GM19455 (cell line): Measurements from ENCODE around the gene TSN.

Source experiments
- ATAC-seq: cut with Tn5 transposase; IDR thresholded peaks from one replicate; pipeline ENCODE4 v1.9.1; 2021; ENCODE audit not compliant: unreplicated experiment

Gene TSN

GRCh38 chr2:121741450-121741849 is 14.0 kb upstream of the TSN start:
- no peak for ATAC-seq

GRCh38 chr2:121746071-121746578 is 9.3 kb upstream of the TSN start:
- ATAC-seq: no peak

DNA sequence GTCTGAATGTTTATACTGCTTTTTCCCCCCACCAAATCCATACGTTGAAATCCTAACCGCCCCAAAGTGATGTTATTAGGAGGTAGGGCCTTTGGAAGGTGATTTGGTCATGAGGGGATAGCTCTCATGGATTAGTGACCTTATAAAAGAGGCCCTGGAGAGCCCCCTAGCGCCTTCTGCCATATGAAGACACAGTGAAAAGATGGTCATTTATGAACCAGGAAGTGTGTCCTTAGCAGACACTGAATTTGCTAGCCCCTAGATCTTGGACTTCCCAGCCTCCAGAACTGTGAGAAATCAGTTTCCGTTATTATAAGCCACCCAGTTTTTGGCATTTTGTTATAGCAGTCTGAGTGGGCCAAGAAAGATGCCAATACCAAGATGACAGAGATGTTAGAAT is 7.2 kb upstream of the TSN start:
- peak; percentile 76 for ATAC-seq

DNA sequence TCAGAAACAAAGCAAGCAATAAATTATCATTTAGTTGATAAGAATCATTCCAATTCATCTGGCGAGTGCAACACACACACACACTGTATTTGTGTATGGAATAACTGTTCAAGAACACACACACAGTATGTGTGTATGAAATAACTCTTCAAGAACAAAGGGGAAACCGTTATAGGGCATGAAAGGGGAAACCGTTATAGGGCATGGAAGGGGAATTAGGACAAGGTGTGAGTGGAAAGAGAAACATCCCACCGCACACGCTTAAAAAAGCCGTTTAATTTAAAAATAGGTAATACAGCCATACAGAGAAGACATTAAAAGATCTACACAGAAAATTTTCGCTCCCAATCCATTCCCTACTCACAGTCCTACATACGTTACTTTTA is 607 bp upstream of the TSN start:
- no peak for ATAC-seq

DNA sequence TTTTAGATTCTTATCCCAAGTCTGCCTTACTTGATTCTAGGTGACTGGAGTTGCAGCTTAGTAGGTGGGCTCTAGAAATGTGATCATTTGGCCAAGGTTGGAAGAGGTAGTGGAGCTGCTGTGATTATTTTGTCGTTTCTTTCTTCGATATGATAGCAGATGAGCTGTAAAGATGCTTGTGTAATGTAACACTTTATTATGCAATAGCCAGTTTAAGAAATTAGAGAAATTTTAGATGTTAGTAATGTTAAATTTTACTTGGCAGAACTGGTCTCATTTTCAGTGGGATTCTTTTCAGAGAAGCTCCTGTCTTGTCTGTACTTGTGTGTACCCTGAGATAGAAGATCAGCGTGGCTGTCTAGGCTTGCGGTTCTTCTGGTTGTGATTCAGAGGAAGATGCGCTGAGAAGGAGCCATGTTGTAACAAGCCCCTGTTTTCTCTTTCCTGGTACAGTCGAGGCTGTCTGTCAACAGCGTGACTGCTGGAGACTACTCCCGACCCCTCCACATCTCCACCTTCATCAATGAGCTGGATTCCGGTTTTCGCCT is 9.3 kb downstream of the TSN start:
- ATAC-seq: no peak

GRCh38 chr2:121766624-121767023 is 11.2 kb downstream of the TSN start:
- ATAC-seq: no peak

DNA sequence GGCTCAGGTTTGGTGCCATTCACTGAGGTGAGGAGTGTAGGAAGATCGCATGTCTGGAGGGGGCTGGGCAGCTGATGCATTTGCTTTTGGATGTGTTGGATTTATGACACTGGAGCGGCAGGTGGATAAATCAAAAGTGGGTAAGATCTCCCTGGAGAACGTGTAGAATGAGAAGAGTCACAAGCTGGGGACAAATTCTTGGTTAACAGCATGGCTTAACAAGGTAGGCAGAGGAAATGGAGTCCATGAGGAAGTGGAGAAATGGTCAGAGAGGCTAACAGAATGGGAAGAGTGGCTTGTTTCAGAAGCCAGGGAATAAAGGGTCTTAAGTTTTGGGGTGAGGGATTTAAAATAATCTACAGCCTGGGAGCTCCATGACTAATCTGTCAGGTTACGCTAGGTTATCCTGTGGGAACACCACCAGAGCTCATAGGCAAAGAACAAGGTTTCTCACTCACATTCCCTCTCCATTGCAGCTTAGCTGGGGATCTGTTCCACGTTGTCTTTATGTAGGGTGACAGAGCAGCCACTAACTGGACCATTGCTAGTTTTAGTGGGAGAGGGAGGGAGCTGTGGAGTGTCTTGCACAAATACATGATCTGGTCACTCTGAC is 12.8 kb downstream of the TSN start:
- no peak for ATAC-seq

DNA sequence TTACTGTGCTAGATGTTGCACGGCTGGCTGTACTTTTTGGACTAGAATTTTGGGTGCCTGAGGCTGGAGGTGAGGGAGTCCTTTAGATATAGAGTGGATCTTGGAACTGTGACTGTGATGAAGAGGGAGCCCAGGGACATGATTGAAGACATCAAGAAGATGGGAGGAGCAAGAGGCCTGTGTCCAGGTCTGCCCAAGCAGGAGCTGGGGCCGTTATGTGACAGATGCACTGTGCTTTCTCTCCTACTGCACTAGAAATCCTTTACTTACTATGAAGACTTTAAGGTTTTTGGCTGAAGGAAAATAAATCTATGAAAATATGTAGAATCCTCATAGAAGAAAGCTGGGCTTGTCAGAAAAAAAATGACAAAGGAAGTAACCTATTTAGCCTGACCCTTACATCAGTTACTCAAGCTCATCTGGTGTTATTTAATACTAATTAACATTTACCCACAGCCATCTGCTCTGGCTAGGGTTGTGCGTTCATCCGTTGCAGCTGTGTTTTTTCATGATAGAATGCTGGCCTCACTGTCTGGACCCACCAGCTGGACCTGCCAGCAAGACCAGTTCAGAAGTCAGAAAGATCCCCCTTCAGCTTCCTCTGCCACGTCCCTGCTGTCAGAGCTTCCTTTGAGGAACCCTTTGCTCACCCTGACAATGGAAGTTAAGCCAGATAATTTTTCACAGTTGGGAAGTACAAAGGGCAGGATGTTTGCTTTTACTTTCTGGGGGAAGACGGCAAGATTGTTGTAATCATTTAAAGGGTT is 16.7 kb downstream of the TSN start:
- ATAC-seq: no peak

DNA sequence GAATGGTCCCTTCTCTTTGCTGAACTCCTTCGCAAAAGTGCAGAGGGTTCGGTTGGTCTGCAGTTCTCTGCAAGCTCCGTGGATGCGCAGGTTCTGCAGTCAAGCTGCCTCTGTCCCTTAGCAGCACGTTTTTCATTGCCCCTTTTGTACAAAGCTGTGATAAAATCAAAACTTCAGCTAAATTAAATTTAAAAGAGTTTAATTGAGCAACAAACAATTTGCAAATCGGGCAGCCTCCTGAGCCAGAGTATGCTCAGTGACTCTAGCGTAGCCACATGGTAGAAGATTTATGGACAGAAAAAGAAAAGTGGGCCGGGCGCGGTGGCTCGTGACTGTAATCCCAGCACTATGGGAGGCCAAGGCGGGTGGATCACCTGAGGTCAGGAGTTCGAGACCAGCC is 18.8 kb downstream of the TSN start:
- no peak for ATAC-seq

DNA sequence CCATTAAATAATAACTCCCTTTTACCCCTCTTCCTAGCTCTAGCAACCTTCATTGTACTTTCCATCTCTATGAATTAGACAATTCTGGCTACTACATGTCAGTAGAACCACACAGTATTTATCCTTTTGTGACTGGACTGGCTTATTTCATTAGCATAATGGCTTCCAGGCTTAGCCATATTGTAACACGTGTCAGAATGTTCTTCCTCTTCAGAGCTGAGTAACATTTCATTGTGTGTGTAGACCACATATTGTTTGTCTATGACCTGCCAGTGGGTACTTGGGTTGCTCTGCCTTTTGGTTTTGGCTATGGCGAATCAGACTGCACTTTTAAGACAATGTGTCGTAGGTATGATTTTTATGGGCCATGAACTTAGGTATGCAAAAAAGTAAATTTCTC is 20.9 kb downstream of the TSN start:
- no peak for ATAC-seq

- ATAC-seq: no peak
These were observed 21.6 kb downstream of the TSN start for GRCh38 chr2:121776885-121777698.

DNA sequence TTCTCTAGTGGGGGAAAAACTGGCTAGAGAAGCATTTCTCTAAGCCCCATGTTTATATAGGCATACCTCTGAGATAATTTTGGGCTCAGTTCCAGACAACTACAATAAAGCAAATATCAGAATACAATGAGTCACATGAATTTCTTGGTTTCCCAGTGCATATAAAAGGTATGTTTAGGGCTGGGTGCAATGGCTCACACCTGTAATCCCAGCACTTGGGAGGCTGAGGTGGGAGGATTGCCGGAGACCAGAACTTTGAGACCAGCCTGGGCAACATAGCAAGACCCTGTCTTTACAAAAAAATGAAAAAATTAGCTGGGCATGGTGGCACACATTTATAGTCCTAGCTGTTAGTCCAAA is 22.2 kb downstream of the TSN start:
- ATAC-seq: no peak

GRCh38 chr2:121778741-121779487 is 23.5 kb downstream of the TSN start:
- no peak for ATAC-seq

- no peak for ATAC-seq
These were observed 27.7 kb downstream of the TSN start for GRCh38 chr2:121783180-121783579.

- no peak for ATAC-seq
These were observed 33.2 kb downstream of the TSN start for GRCh38 chr2:121788685-121789084.

DNA sequence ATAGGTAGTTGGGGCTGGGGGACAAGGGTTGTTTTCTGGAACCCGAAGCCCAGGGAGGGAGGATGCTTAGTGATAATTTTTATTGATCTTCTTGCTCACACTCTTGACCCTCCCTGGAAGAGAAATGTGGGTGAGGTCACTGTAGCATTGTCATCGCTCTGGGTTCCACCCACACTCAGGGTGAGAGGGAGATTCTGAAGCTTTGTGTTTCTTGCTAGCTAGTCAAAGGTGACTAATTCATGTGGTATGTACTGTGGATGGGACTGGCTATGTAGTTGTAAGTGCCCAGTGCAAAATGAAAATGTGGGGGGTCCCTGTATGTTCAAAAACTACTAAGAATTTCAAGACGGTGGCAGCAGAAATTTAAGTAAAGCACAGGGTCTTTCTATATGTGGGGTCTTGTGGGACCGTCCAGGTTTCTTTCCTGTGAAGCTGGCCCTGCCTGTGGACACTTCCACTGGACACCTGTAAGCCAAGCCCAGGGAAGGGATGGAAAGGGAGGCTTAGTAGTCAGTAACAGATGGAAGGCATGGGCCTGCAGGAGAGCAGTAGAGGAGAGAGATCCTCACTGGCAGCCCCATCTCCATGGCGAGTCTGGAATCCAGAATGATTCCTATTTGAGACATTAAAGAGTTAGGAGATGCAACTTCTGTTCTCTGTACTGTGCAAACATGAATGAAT is 35.0 kb downstream of the TSN start:
- ATAC-seq: no peak

DNA sequence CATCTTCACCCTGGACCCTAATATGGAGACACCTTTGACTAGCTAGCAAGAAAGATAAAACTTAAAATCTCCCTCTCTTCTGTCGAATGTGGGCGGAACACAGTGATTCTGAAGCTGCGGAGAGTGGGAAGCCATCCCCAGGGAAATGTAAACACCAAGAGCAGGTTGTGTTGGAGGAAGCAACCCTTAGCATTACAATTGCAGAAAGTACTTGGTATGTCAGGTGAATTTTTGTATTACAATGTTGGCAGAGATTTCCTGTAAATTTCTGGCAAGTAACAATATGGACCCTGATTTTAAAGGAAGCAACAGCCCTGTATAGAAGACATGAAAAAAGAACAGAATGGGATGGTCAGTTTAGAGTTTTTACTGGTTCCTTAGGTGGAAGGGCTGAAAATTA is 35.8 kb downstream of the TSN start:
- ATAC-seq: no peak

- ATAC-seq: no peak
These were observed 36.4 kb downstream of the TSN start for GRCh38 chr2:121791801-121792221.

DNA sequence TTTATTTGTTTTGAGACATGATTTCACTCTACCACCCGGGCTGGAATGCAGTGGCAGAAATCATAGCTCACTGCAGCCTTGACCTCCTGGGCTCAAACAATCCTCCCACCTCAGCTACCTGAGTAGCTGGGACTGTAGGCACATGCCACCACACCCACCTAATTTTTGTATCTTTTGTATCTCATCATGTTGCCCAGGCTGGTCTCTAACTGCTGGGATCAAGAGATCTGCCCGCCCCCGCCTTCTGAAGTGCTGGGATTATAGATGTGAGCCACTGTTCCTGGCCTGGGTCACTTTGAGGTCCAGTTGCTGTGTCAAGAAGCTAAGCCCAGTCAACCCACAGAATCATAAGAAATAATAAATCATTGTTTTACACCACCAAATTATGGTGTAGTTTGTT is 38.4 kb downstream of the TSN start:
- ATAC-seq: no peak

- no peak for ATAC-seq
These were observed 38.8 kb downstream of the TSN start for GRCh38 chr2:121794233-121794632.
